GM10266 (cell line): ENCODE data around the gene KCNC3.

Source experiments
- DNase-seq: peaks from one replicate; pipeline ENCODE4 v3.0.0; 2012; ENCODE audit errors: extremely low spot score
- TF ChIP-seq, protein P1 (sequence below): IDR thresholded peaks from 2 replicates; pipeline ENCODE4 v1.5.1; 2012; ENCODE audit warnings: mild to moderate bottlenecking, low read depth; ENCODE audit not compliant: control insufficient read depth, insufficient read depth; ENCODE audit errors: missing control alignments

Gene KCNC3

DNA sequence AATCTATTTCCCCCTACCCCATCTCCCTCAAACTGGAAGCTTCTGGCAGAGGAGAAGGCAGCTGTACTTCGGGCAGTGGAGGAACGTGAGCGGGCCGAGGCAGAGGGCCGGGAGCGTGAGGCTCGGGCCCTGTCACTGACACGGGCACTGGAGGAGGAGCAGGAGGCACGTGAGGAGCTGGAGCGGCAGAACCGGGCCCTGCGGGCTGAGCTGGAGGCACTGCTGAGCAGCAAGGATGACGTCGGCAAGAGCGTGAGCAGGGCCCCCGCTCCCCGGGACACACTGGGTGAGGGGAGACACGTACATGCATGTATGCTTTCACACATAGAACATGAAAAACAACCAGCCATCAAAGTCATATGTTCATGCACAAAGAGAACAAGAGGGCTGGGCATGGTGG, 42.7 kb downstream of the KCNC3 start:
- TF ChIP-seq, protein P1, sequence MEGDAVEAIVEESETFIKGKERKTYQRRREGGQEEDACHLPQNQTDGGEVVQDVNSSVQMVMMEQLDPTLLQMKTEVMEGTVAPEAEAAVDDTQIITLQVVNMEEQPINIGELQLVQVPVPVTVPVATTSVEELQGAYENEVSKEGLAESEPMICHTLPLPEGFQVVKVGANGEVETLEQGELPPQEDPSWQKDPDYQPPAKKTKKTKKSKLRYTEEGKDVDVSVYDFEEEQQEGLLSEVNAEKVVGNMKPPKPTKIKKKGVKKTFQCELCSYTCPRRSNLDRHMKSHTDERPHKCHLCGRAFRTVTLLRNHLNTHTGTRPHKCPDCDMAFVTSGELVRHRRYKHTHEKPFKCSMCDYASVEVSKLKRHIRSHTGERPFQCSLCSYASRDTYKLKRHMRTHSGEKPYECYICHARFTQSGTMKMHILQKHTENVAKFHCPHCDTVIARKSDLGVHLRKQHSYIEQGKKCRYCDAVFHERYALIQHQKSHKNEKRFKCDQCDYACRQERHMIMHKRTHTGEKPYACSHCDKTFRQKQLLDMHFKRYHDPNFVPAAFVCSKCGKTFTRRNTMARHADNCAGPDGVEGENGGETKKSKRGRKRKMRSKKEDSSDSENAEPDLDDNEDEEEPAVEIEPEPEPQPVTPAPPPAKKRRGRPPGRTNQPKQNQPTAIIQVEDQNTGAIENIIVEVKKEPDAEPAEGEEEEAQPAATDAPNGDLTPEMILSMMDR, result no peak
- DNase-seq, result no peak

DNA sequence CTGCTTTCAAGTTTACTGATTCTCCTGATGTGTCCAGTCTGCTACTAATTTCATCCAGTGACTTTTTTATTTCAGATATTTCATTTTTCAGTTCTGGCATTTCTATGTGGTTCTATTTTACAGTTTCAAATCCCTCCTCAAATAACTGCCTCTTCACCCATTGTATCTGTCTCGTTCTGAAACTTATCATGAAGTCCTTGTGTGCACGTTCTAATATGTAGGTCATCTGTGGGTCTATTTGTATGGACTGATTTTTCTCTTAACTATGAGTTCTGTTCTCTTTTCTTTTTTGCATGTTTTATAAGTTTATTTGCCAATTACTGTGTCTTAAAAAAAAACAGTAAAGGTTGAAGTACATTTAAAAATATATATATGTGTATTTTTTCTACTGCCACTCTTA, 43.3 kb downstream of the KCNC3 start:
- TF ChIP-seq, protein P1, result no peak
- DNase-seq, result no peak

DNA sequence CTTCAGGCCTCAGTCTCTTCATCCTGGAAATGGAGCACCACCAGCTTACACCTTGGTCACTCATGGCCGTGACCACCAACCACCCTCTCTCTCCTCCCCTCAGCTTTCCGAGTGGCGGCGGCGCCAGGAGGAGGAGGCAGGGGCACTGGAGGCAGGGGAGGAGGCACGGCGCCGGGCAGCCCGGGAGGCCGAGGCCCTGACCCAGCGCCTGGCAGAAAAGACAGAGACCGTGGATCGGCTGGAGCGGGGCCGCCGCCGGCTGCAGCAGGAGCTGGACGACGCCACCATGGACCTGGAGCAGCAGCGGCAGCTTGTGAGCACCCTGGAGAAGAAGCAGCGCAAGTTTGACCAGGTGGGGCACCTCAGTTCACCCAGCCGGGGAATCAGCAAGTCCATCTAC, 47.7 kb downstream of the KCNC3 start:
- no peak for DNase-seq
- TF ChIP-seq, protein P1, result no peak

DNA sequence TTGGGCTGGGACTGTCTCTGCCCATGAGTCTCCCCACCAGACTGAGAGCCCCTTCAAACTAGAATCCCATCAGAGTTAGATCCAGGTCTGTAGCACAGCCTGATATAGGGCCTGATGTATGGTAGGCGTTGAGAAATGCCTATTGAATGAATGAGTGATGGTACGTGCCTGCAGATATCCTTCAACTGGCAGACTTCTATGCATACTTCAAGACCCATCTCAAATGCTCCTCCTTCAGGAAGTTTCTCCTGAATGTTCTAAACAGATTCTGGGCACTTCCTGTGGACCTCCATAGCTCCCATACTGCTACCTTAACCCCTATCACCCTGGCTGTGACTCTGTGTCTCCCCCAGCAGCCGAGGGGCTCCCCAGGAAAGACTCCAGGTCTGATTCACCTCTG, 48.2 kb downstream of the KCNC3 start:
- TF ChIP-seq, protein P1, result no peak
- no peak for DNase-seq

DNA sequence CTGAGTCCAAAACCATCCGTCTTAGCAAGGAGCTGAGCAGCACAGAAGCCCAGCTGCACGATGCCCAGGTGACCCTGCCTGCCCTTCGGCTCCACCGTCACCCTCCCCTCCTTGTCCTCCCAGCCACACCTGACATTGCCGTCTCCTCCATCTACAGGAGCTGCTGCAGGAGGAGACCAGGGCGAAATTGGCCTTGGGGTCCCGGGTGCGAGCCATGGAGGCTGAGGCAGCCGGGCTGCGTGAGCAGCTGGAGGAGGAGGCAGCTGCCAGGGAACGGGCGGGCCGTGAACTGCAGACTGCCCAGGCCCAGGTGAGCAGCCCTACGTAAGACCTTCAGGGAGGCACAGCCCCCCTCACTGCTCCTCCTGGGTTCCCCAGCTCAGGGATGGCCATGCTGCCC, 49.1 kb downstream of the KCNC3 start:
- TF ChIP-seq, protein P1, result no peak
- DNase-seq, result no peak

DNA sequence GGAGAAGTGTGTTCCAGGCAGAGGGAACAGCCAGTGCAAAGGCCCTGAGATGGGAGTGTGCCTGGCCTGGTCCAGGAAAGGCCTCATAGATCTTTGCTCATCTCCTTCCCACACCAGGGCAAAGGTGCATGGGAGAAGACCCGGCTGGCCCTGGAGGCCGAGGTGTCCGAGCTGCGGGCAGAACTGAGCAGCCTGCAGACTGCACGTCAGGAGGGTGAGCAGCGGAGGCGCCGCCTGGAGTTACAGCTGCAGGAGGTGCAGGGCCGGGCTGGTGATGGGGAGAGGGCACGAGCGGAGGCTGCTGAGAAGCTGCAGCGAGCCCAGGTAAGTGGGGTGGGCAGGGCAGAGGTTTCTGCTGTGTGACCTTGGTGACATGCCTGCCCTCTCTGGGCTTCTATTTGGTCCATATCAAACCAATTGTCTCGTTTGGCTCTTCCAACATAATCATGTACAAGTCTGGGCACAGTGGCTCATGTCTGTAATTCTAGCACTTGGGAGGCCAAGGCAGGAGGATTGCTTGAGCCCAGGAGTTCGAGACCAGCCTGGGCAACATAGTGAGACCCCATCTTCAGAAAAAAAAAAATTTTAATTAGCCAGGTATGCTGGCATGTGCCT, 51.1 kb downstream of the KCNC3 start:
- no peak for DNase-seq
- TF ChIP-seq, protein P1, result no peak

DNA sequence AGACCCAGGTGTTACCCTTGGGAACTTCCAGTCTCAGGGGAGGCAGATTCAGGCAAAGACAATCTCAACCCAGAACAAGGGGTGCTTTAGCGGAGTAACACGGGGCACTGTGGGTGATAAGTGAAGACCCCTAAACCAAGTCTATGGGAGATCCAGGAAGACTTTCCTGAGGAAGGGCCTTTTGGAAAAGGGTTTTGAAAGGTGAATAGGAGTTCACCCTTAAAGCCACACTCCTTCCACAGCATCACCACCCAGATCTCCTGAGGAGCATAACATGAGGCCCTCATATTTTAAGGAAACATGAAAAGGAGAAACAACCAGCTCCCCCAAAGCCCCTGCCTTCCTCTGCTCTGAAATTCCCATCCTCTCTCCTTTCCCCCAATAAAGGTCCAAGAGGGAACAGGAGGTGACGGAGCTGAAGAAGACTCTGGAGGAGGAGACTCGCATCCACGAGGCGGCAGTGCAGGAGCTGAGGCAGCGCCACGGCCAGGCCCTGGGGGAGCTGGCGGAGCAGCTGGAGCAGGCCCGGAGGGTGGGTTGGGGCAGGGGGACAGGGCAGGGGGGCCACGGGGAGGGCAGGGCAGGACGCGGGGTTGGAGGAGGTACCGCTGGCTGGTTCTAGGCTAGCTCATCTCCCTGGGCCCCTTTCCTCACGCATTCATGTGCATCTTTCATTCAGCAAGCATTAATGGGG, 52.7 kb downstream of the KCNC3 start:
- TF ChIP-seq, protein P1, result no peak
- DNase-seq, result no peak
